Neural cell (in vitro differentiated cells): Measurements from ENCODE around the gene RBM8A. TPM values are rescaled to one million over a fixed set of nuclear protein-coding genes. Genes with fewer than 3 reads are reported as not detected.

ENCODE experiments used
- H2AFZ ChIP-seq: fragments of 200-600, 300-800 bp; sonication (generic), shearing (Covaris generic); 2 replicates; pipeline ENCODE4 v1.6.0; 2014; ENCODE audit warnings: low read depth, mild to moderate bottlenecking, antibody characterized with exemption, low read length, moderate library complexity
- H3F3A ChIP-seq: fragments of 200-600 bp; shearing (Covaris generic); 2 replicates; pipeline ENCODE4 v1.6.1; 2016; ENCODE audit warnings: mild to moderate bottlenecking, moderate library complexity, mixed read lengths, antibody characterized with exemption, low read length; ENCODE audit not compliant: insufficient read depth, poor library complexity, severe bottlenecking
- H3K27ac ChIP-seq: fragments of 200-600, 300-800 bp; sonication (generic), shearing (Covaris generic); 2 replicates; pipeline ENCODE4 v1.5.1; 2014; ENCODE audit warnings: mild to moderate bottlenecking, low read length, moderate library complexity
- H3K27me3 ChIP-seq: fragments of 300-800, 200-600 bp; sonication (generic), shearing (Covaris generic); 2 replicates; pipeline ENCODE4 v1.6.0; 2014; ENCODE audit warnings: mild to moderate bottlenecking, low read depth, low read length, moderate library complexity; ENCODE audit not compliant: insufficient read depth
- H3K36me3 ChIP-seq: fragments of 300-800, 200-600 bp; sonication (generic), shearing (Covaris generic); 2 replicates; pipeline ENCODE4 v1.5.1; 2014; ENCODE audit warnings: mild to moderate bottlenecking, antibody characterized with exemption, low read length, moderate library complexity; ENCODE audit not compliant: insufficient read depth
- H3K4me2 ChIP-seq: fragments of 300-800, 200-600 bp; sonication (generic), shearing (Covaris generic); 2 replicates; pipeline ENCODE4 v1.6.0; 2014; ENCODE audit warnings: mild to moderate bottlenecking, low read length
- H3K4me3 ChIP-seq: fragments of 300-800, 200-600 bp; sonication (generic), shearing (Covaris generic); 2 replicates; pipeline ENCODE4 v1.5.1; 2014; ENCODE audit warnings: mild to moderate bottlenecking, low read length, moderate library complexity
- H3K79me2 ChIP-seq: fragments of 200-600 bp; shearing (Covaris generic); replicated peaks from 2 replicates; pipeline ENCODE4 v1.6.0; 2014; ENCODE audit warnings: mild to moderate bottlenecking, low read length, moderate library complexity; ENCODE audit not compliant: insufficient read depth
- H3K9ac ChIP-seq: fragments of 300-800, 200-600 bp; sonication (generic), shearing (Covaris generic); 2 replicates; pipeline ENCODE4 v1.6.1; 2016; ENCODE audit warnings: mild to moderate bottlenecking, low read length, mixed read lengths
- H3K9me2 ChIP-seq: fragments of 200-600 bp; shearing (Covaris generic); 2 replicates; pipeline ENCODE4 v1.6.1; 2016; ENCODE audit warnings: mild to moderate bottlenecking, low read length, mixed read lengths; ENCODE audit not compliant: insufficient read depth
- H3K9me3 ChIP-seq: fragments of 200-600, 300-800 bp; sonication (generic), shearing (Covaris generic); 2 replicates; pipeline ENCODE4 v1.6.1; 2016; ENCODE audit warnings: mild to moderate bottlenecking, mixed run types, low read length, moderate library complexity, mixed read lengths
- H4K20me1 ChIP-seq: fragments of 200-600 bp; shearing (Covaris generic); 2 replicates; pipeline ENCODE4 v1.6.1; 2016; ENCODE audit warnings: mild to moderate bottlenecking, mixed run types; ENCODE audit not compliant: insufficient read depth
- EP300 ChIP-seq: fragments of 450-650 bp; conservative IDR thresholded peaks from 2 replicates; pipeline ENCODE4 v1.6.1; 2014; ENCODE audit warnings: antibody characterized with exemption, mild to moderate bottlenecking, moderate library complexity; ENCODE audit not compliant: poor library complexity, severe bottlenecking
- EZH2 ChIP-seq: fragments of 200-600, 300-800 bp; shearing (Covaris generic), sonication (generic); IDR thresholded peaks from 2 replicates; pipeline ENCODE4 v1.6.1; 2014; ENCODE audit warnings: antibody characterized with exemption, low read length, borderline replicate concordance, mild to moderate bottlenecking; ENCODE audit not compliant: insufficient read depth, poor library complexity, severe bottlenecking
- MXI1 ChIP-seq: fragments of 450-650 bp; conservative IDR thresholded peaks from 2 replicates; pipeline ENCODE4 v1.6.1; 2014; ENCODE audit warnings: antibody characterized with exemption, mild to moderate bottlenecking; ENCODE audit not compliant: poor library complexity, severe bottlenecking
- POLR2AphosphoS5 ChIP-seq: IDR thresholded peaks from 2 replicates; pipeline ENCODE4 v1.6.1; 2012
- RAD21 ChIP-seq: fragments of 450-650 bp; conservative IDR thresholded peaks from 2 replicates; pipeline ENCODE4 v1.6.1; 2014; ENCODE audit warnings: antibody characterized with exemption, mild to moderate bottlenecking, moderate library complexity
- SMC3 ChIP-seq: fragments of 450-650 bp; conservative IDR thresholded peaks from 2 replicates; pipeline ENCODE4 v1.6.1; 2014; ENCODE audit warnings: antibody characterized with exemption, mild to moderate bottlenecking, moderate library complexity; ENCODE audit not compliant: poor library complexity
- TAF1 ChIP-seq: IDR thresholded peaks from 2 replicates; pipeline ENCODE4 v1.6.1; 2012; ENCODE audit warnings: low read depth
- polyA plus RNA-seq: library from polyadenylated mRNA; depleted of rRNA; stranded (reverse); fragments of >200 nt; gene quantifications from 2 replicates; pipeline ENCODE4 v1.2.3, GENCODE V29; 2014
- TF ChIP-seq, protein P1 (sequence below): fragments of 450-650 bp; IDR thresholded peaks from 2 replicates; pipeline ENCODE4 v1.5.1; 2014; ENCODE audit warnings: antibody characterized with exemption, mild to moderate bottlenecking, moderate library complexity; ENCODE audit not compliant: poor library complexity, severe bottlenecking
- TF ChIP-seq, protein P2 (sequence below): IDR thresholded peaks from 2 replicates; pipeline ENCODE4 v1.6.1; 2012; ENCODE audit warnings: borderline replicate concordance

The RBM8A gene
- polyA plus RNA-seq, 1 donor from 2014 or later, result 366 TPM

DNA sequence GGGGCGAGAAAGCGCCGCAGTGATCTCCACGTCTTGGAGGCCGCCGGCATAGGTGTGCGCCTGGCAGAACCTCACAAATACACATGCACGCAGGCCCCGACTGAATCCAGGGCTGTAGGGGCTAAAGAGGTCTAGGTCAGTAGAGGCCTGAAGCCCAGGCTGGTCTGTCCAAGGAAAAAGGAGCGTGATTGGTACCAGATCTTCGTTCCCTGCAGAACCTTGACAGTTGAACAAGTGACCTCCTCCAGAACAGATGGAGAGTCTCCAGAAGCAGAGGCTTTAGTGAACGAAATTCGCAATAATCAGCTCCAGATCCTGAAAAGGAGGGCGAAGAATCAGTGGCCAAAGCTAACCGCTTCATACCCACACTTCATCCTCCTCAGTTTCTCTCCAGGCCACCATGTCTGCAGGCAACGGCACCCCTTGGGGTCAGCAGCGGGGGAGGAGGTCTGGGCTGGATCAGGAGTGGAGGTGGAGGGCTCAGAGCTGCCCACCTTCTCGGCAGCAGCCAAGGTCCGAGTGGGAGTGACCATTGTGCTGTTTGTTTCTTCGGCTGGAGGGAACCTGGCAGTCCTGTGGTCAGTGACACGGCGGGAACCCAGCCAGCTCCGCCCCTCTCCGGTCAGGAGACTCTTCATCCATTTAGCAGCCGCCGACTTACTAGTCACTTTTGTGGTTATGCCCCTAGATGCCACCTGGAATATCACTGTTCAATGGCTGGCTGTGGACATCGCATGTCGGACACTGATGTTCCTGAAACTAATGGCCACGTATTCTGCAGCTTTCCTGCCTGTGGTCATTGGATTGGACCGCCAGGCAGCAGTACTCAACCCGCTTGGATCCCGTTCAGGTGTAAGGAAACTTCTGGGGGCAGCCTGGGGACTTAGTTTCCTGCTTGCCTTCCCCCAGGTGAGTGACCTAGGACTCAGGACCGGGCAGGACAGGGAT lies 8.0 kb downstream of the RBM8A start:
- Histone ChIP-seq H3F3A (no peaks in the 10 kb centered on the region), H3K9me3 (no peaks in the 10 kb centered on the region), H3K79me2 (no peaks in the 10 kb centered on the region), H3K36me3 (no peaks in the 10 kb centered on the region), H3K27me3 (no peaks in the 10 kb centered on the region), H2AFZ (peak overlapping the region; percentile 71), H3K9me2 (no peaks in the 10 kb centered on the region), H3K4me3 (peak overlapping the region; percentile 79), H3K27ac (peak overlapping the region; percentile 73), H4K20me1 (no peaks in the 10 kb centered on the region), H3K4me2 (peak overlapping the region; percentile 31), H3K9ac (peak overlapping the region; percentile 74)
- TF ChIP-seq, protein P1, sequence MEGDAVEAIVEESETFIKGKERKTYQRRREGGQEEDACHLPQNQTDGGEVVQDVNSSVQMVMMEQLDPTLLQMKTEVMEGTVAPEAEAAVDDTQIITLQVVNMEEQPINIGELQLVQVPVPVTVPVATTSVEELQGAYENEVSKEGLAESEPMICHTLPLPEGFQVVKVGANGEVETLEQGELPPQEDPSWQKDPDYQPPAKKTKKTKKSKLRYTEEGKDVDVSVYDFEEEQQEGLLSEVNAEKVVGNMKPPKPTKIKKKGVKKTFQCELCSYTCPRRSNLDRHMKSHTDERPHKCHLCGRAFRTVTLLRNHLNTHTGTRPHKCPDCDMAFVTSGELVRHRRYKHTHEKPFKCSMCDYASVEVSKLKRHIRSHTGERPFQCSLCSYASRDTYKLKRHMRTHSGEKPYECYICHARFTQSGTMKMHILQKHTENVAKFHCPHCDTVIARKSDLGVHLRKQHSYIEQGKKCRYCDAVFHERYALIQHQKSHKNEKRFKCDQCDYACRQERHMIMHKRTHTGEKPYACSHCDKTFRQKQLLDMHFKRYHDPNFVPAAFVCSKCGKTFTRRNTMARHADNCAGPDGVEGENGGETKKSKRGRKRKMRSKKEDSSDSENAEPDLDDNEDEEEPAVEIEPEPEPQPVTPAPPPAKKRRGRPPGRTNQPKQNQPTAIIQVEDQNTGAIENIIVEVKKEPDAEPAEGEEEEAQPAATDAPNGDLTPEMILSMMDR, result no peak
- no peak for TF ChIP-seq EZH2
- TF ChIP-seq, protein P2, sequence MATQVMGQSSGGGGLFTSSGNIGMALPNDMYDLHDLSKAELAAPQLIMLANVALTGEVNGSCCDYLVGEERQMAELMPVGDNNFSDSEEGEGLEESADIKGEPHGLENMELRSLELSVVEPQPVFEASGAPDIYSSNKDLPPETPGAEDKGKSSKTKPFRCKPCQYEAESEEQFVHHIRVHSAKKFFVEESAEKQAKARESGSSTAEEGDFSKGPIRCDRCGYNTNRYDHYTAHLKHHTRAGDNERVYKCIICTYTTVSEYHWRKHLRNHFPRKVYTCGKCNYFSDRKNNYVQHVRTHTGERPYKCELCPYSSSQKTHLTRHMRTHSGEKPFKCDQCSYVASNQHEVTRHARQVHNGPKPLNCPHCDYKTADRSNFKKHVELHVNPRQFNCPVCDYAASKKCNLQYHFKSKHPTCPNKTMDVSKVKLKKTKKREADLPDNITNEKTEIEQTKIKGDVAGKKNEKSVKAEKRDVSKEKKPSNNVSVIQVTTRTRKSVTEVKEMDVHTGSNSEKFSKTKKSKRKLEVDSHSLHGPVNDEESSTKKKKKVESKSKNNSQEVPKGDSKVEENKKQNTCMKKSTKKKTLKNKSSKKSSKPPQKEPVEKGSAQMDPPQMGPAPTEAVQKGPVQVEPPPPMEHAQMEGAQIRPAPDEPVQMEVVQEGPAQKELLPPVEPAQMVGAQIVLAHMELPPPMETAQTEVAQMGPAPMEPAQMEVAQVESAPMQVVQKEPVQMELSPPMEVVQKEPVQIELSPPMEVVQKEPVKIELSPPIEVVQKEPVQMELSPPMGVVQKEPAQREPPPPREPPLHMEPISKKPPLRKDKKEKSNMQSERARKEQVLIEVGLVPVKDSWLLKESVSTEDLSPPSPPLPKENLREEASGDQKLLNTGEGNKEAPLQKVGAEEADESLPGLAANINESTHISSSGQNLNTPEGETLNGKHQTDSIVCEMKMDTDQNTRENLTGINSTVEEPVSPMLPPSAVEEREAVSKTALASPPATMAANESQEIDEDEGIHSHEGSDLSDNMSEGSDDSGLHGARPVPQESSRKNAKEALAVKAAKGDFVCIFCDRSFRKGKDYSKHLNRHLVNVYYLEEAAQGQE, result no peak
- no peak for TF ChIP-seq EP300
- TF ChIP-seq SMC3, result no peak
- TF ChIP-seq RAD21, result no peak
- TF ChIP-seq POLR2AphosphoS5, result no peak
- TF ChIP-seq MXI1, result peak; percentile 72
- peak; percentile 31 for TF ChIP-seq TAF1

DNA sequence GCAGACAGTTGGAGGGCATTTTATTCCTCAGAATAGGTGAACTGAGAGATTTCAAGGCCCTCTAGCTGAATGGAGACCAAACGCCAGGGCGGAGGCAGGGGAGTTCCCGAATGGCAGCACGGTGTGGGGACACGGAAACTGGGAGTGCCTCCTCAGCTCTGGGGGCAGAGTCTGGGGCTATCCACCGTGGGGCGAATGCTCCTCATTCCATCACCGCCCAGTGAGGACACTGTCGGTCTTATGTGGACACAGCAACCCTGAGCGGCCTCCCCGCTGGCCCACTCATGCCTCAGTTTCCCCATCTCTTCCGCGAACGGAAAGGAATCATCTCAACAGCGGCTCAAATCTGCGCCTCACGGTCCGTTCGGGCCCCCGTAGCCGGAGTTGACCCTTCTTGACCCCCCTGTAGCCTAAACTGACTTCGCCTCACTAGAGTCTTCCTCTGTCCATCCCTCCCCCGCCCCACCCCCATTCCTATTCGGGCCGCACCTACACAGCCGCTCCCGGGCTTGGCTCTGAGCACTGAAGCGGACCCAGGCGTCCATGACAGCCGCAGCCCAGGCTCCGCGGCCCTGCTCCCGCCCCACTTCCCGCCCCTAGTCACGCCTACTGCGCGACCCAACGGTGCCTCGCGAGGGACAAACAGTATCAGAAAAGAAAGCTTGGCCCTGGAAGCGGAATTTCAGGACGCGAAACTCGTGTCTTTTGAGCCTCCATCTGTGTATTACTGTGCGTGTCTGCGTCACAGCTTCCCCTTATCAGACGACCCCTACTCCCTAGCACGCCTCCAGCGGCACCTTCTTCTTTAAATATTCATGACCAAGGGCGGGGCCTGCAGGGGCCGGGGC lies 8.9 kb downstream of the RBM8A start, which contains the start of gene PEX11B:
Gene PEX11B, minus strand, starts transcription at position 574 of the 848 bp plus-strand sequence. Its CDS starts 29 bp downstream, at position 545.
- Histone ChIP-seq H3K4me3 (peak within 1 kb of the TSS; percentile 79), H3K36me3 (no peaks in the 10 kb centered on the region), H2AFZ (peak within 1 kb of the TSS; percentile 71), H3K79me2 (no peaks in the 10 kb centered on the region), H3K9me2 (no peaks in the 10 kb centered on the region), H3K4me2 (peak within 1 kb of the TSS; percentile 87), H3K27ac (peak within 1 kb of the TSS; percentile 73), H3K9ac (peak within 1 kb of the TSS; percentile 74), H3F3A (no peaks in the 10 kb centered on the region), H3K9me3 (no peaks in the 10 kb centered on the region), H3K27me3 (no peaks in the 10 kb centered on the region), H4K20me1 (no peaks in the 10 kb centered on the region)
- TF ChIP-seq POLR2AphosphoS5 (peak; percentile 66), RAD21 (no peak), EZH2 (no peak), MXI1 (peak; percentile 89)
- TF ChIP-seq, protein P1, result no peak
